Right lobe of liver (tissue), 6 donors: ENCODE data around the gene OXCT2. TPM values are rescaled to one million over a fixed set of nuclear protein-coding genes. Genes with fewer than 3 reads are reported as not detected.
"Not testable (repeated sequence)": the region's sequence is repeated elsewhere in the genome, so short reads cannot be mapped to it uniquely, and the experiment has no call there.

Source experiments
- ATAC-seq, 4 donors: fragments of 200-7000 bp; cut with Tn5 transposase; one replicate each; pipeline ENCODE4 v1.9.1; 2020; ENCODE audit warnings: mild to moderate bottlenecking in 4 of 4, moderate library complexity in 4 of 4
- DNase-seq, 3 donors: peaks; one replicate each; pipeline ENCODE4 v3.0.0-alpha.2; 2020
- H3K27ac ChIP-seq, 3 donors: fragments of 200-600 bp; one replicate each; pipeline ENCODE4 v1.8.0; 2022
- H3K27me3 ChIP-seq, 2 donors: fragments of 200-600 bp; one replicate each; pipeline ENCODE4 v1.8.0; 2022
- H3K36me3 ChIP-seq, 4 donors: fragments of 200-600 bp; sonication (generic) in 1 of 4; one replicate each; pipeline versions ENCODE4 v1.5.1 to v1.8.0; 2017 to 2022; ENCODE audit warnings: control low read depth in 1 of 4
- H3K4me1 ChIP-seq, 4 donors: fragments of 200-600 bp; sonication (generic) in 1 of 4; one replicate each; pipeline versions ENCODE4 v1.5.1 to v1.8.0; 2017 to 2022; ENCODE audit warnings: control low read depth in 1 of 4
- H3K4me3 ChIP-seq, 3 donors: fragments of 200-600 bp; one replicate each; pipeline ENCODE4 v1.8.0; 2022
- H3K9me3 ChIP-seq, 4 donors: fragments of 200-600 bp; sonication (generic) in 1 of 4; one replicate each; pipeline versions ENCODE4 v1.5.1 to v1.8.0; 2017 to 2022; ENCODE audit warnings: control low read depth in 1 of 4
- CTCF ChIP-seq, 4 donors: fragments of 200-600 bp in 3 of 4; fragments of 450-650 bp in 1 of 4; IDR thresholded peaks; one replicate each; pipeline versions ENCODE4 v1.5.1 to v1.8.0; 2016 to 2022; ENCODE audit warnings: antibody characterized with exemption in 4 of 4, mild to moderate bottlenecking in 2 of 4
- POLR2A ChIP-seq: fragments of 450-650 bp; IDR thresholded peaks from one replicate; pipeline ENCODE4 v1.6.1; 2017; ENCODE audit warnings: antibody characterized with exemption, mild to moderate bottlenecking
- WGBS: methylation state at CpG from one replicate; pipeline ENCODE4 v1.1.6; 2018; ENCODE audit warnings: low coverage, low lambda C conversion rate; ENCODE audit not compliant: insufficient coverage; ENCODE audit errors: missing lambda C conversion rate; 5-methylcytosine and 5-hydroxymethylcytosine counted together
- intact Hi-C, 2 donors: fragments of 100-400 bp; cut with DNase I; formaldehyde crosslinking; loops; one replicate each; pipeline versions ENCODE4 v1.11.2 to v1.14.1; 2022
- total RNA-seq, 6 experiments: library from RNA; depleted of rRNA in 2 of 6; stranded (reverse); fragments of >200 nt in 2 of 6; fragmentation: NEBNext Ultra II Directional in 3 of 6; extraction: Animal tissue kit (Norgen Biotek cat#: 25700) in 3 of 6; gene quantifications; one replicate each; pipeline versions ENCODE4 v1.1.0 to v1.2.4, GENCODE V29; 2016 to 2023
- donor health status: DM: no; HTN: yes; CAD: no.
- donor health status: DM: no; HTN: no; CAD: no.
- donor health status: DM: no; HTN: no; CAD: no.
- donor health status: DM: no; HTN: yes; CAD: no.
- donor health status: DM: no; HTN: yes; CAD: no.

OXCT2 gene
- total RNA-seq, 6 experiments from 2014 or later = 0.12 to 2.4 (median 0.35) TPM; not detected in 1

- ATAC-seq, H3K27me3 ChIP-seq, H3K4me3 ChIP-seq, H3K36me3 ChIP-seq, H3K9me3 ChIP-seq, H3K4me1 ChIP-seq, H3K27ac ChIP-seq, intact Hi-C loops: not testable (repeated sequence)
- DNase-seq = peak in 1 of 3 donors; percentile 14
- WGBS = 80% methylated on average over 8 of the region's 10 CpGs
Observed at GRCh38 chr1:39782685-39783084, 11.5 kb upstream of the OXCT2 start.

DNA sequence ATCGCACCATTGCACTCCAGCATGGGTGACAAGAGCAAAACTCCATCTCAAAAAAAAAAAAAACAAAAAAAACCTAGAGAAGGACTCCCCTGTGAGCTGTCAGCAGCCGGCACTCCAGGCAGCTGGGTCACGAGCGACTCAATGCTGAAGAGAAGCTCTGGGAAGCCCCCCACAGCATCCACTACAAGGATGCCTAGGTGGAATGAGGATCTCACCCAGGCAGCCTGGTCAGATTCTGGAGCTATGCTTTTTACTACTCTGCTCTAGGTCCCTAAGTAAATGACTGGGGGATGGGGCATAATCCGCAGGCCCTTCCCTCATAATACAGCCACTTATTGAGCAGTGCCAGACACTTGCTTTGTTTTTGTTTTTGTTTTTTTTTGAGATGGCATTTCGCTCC is 11.0 kb upstream of the OXCT2 start:
- DNase-seq = peak in 1 of 3 donors; percentile 22

GRCh38 chr1:39781349-39781715 is 10.2 kb upstream of the OXCT2 start:
- WGBS = 52% methylated on average over 2 of the region's 2 CpGs
- Histone ChIP-seq H3K9me3 (no peaks in the 10 kb centered on the region), H3K27ac (no peak overlapping the region), H3K27me3 (no peaks in the 10 kb centered on the region), H3K36me3 (no peaks in the 10 kb centered on the region), H3K4me1 (no peaks in the 10 kb centered on the region), H3K4me3 (no peak overlapping the region)
- TF ChIP-seq CTCF (IDR thresholded peaks at IDR 0.05) (no peak), POLR2A (no peak)
- DNase-seq (no peak), ATAC-seq (no peak)
- intact Hi-C loops = no loop called here

More for the DNA sequence above, 11.0 kb upstream of the OXCT2 start:
- Histone ChIP-seq H3K4me1 (no peaks in the 10 kb centered on the region), H3K36me3 (no peaks in the 10 kb centered on the region), H3K27me3 (no peaks in the 10 kb centered on the region), H3K4me3 (no peak overlapping the region), H3K27ac (no peak overlapping the region), H3K9me3 (no peaks in the 10 kb centered on the region)
- no peak for TF ChIP-seq POLR2A
- no peak for ATAC-seq
- WGBS = 86% methylated on average over 3 of the region's 6 CpGs
- intact Hi-C loops = no loop called here

GRCh38 chr1:39779821-39780220 is 8.7 kb upstream of the OXCT2 start:
- ATAC-seq = no peak
- Histone ChIP-seq H3K4me3 (no peak overlapping the region), H3K36me3 (no peaks in the 10 kb centered on the region), H3K9me3 (no peaks in the 10 kb centered on the region), H3K4me1 (no peaks in the 10 kb centered on the region), H3K27ac (no peak overlapping the region), H3K27me3 (no peaks in the 10 kb centered on the region)
- no peak for DNase-seq
- intact Hi-C loops = no loop called here
- no peak for TF ChIP-seq POLR2A
- no peak for TF ChIP-seq CTCF (IDR thresholded peaks at IDR 0.05)
- 89% methylated on average over 5 of the region's 5 CpGs for WGBS

- Histone ChIP-seq H3K9me3 (no peaks in the 10 kb centered on the region), H3K27me3 (no peaks in the 10 kb centered on the region), H3K27ac (no peak overlapping the region), H3K4me3 (no peak overlapping the region), H3K4me1 (no peaks in the 10 kb centered on the region), H3K36me3 (no peaks in the 10 kb centered on the region)
- TF ChIP-seq CTCF (IDR thresholded peaks at IDR 0.05) (no peak), POLR2A (no peak)
- intact Hi-C loops = no loop called here
- WGBS = 97% methylated on average over 5 of the region's 7 CpGs
- ATAC-seq = no peak
- no peak for DNase-seq
Observed at GRCh38 chr1:39779137-39779536, 8.0 kb upstream of the OXCT2 start.

DNA sequence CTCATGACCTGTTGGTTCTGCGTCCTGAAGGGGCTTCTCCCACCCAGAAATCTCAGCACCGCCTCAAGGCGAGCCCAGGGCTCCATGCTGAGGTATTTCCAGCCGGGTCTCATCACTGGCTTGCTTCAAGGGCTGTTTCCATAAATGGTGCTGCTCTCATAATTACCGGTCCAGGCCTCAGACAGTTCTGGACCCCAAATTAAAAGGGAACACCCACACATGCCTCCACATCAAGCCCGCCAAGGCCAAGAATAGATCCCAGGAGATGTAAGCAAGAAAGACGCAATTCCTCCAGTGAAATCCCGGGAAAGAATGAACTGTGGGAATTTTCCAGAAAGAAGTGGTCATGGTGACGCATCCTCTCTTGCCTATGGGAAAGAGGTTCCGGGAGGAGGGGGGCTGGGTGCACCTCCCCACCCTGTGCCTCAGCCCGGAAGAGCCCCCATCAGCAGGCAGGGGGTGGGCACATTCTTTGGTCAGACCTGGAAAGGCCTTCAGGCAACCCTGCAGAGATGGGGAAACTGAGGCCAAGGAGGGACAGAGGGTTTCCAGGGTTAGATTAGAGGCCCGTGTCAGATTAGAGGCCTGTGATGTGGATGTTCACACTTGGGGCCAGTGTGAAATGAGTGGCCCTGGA is 7.4 kb upstream of the OXCT2 start:
- H3K27me3 ChIP-seq, H3K9me3 ChIP-seq, H3K4me3 ChIP-seq, ATAC-seq, DNase-seq, intact Hi-C loops, H3K36me3 ChIP-seq, H3K4me1 ChIP-seq, H3K27ac ChIP-seq: not testable (repeated sequence)
- WGBS = 75% methylated on average over 5 of the region's 12 CpGs

DNA sequence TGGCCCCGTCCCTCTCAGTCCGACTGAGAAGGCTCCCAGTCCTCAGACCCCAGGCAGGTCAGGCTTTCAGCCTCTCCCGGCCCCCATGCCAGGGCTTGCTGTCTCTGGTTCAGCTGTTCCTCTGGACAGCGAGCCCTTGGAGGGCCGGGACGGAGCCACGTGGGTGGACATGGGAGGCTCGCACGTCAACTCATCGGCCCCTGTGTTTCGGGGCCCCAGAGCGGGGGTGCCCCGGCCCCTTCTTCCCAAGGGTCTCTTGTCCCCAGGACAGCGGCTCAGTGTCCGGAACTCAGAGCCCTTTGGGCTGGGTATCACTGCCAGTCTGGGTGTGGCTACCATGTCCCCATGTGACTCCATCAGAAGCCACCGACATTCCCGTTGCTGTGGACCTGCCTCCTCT is 6.7 kb upstream of the OXCT2 start:
- WGBS = no CpG with 5 or more reads among the region's 17 CpGs
- intact Hi-C loops, H3K27me3 ChIP-seq, H3K4me3 ChIP-seq, H3K36me3 ChIP-seq, ATAC-seq, H3K27ac ChIP-seq, DNase-seq, H3K4me1 ChIP-seq, H3K9me3 ChIP-seq: not testable (repeated sequence)
